Activated CD4-positive, alpha-beta T cell treated with anti-CD3 and anti-CD28 coated beads, Interleukin-2, amount 10 ng/mL, durations not matched to agents 24 days and 14 days (primary cell): Measurements from ENCODE around the gene IGSF9. TPM values are rescaled to one million over a fixed set of nuclear protein-coding genes. Genes with fewer than 3 reads are reported as not detected.
A peak's percentile ranks its signal among the peaks of the same experiment; 100 is the strongest.

Experiments used
- DNase-seq: peaks from one replicate; pipeline ENCODE4 v3.0.0; 2022
- H3K27ac Mint-ChIP-seq: one replicate; pipeline ENCODE4 v1.8.0; 2022; ENCODE audit warnings: mild to moderate bottlenecking, mixed read lengths
- H3K27me3 Mint-ChIP-seq: one replicate; pipeline ENCODE4 v1.8.0; 2022; ENCODE audit warnings: mixed read lengths
- H3K36me3 Mint-ChIP-seq: one replicate; pipeline ENCODE4 v1.8.0; 2022; ENCODE audit warnings: low read depth, mild to moderate bottlenecking, mixed read lengths
- H3K4me1 Mint-ChIP-seq: one replicate; pipeline ENCODE4 v1.8.0; 2021; ENCODE audit warnings: mixed read lengths
- H3K4me3 Mint-ChIP-seq: one replicate; pipeline ENCODE4 v1.8.0; 2022; ENCODE audit warnings: mild to moderate bottlenecking, moderate library complexity, mixed read lengths
- H3K9me3 Mint-ChIP-seq: one replicate; pipeline ENCODE4 v1.8.0; 2021; ENCODE audit warnings: mixed read lengths
- intact Hi-C: fragments of 100-400 bp; cut with micrococcal nuclease; formaldehyde crosslinking; loops from one replicate; pipeline ENCODE4 v1.15.1; 2023
- total RNA-seq: library from RNA; stranded (reverse); gene quantifications from 2 replicates; pipeline ENCODE4 v1.2.3, GENCODE V29; 2022

IGSF9 gene
- total RNA-seq, 1 donor from 2014 or later = not detected

GRCh38 chr1:159929155-159930051 is 16.0 kb downstream of the IGSF9 start:
- peaks cover 16% of the 10 kb centered on the region for H3K4me1 Mint-ChIP-seq
- peaks cover 5% of the 10 kb centered on the region for H3K27me3 Mint-ChIP-seq
- no peak for DNase-seq
- no peak overlapping the region for H3K4me3 Mint-ChIP-seq
- no peak overlapping the region for H3K27ac Mint-ChIP-seq
- intact Hi-C loops = loop anchor here (10.0 kb wide), 1 partner anchor 695 kb away; no protein-coding TSS in a partner anchor
- H3K36me3 Mint-ChIP-seq = no peaks in the 10 kb centered on the region
- H3K9me3 Mint-ChIP-seq = no peaks in the 10 kb centered on the region

GRCh38 chr1:159928491-159929050 is 16.8 kb downstream of the IGSF9 start:
- peaks cover 1% of the 10 kb centered on the region for H3K27me3 Mint-ChIP-seq
- intact Hi-C loops = loop anchor here (10.0 kb wide), 1 partner anchor 696 kb away; no protein-coding TSS in a partner anchor
- H3K27ac Mint-ChIP-seq = no peak overlapping the region
- H3K36me3 Mint-ChIP-seq = peaks cover 6% of the 10 kb centered on the region
- H3K4me3 Mint-ChIP-seq = no peak overlapping the region
- no peak for DNase-seq
- peaks cover 19% of the 10 kb centered on the region for H3K4me1 Mint-ChIP-seq
- H3K9me3 Mint-ChIP-seq = no peaks in the 10 kb centered on the region

DNA sequence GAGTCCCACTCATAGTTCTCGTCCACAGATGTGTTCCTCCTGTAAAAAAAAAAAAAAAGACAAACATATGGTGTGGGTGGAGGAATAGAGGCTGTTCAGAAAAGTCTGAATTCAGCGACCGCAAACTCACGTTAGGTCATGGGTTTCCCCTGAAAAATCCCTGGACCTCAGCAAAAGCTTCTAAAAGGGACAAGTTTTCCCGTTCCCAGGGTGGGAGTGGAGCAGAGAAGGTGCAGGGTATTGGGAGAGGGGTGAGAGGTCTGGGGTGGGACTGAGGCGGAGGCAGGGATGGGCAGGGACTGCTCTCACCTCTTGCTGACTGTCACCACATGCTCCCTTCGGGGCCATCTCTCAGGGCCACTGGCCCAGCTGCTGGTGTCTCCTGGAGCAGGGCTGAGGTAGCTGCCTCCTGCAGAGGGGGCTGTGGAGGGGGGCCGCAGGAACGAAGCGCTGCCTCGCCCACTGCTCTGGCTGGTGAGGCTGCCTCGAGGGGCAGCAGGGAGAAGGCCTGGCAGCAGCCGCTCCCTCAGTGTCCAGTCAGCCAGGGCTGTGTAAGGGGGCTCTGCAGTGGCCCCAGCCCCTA is 17.5 kb downstream of the IGSF9 start:
- peaks cover 24% of the 10 kb centered on the region for H3K4me1 Mint-ChIP-seq
- H3K9me3 Mint-ChIP-seq = no peaks in the 10 kb centered on the region
- H3K36me3 Mint-ChIP-seq = peaks cover 9% of the 10 kb centered on the region
- H3K4me3 Mint-ChIP-seq = no peak overlapping the region
- H3K27ac Mint-ChIP-seq = no peak overlapping the region
- no peak for DNase-seq
- no peaks in the 10 kb centered on the region for H3K27me3 Mint-ChIP-seq
- intact Hi-C loops = loop anchor here (10.0 kb wide), 1 partner anchor 697 kb away; no protein-coding TSS in a partner anchor

DNA sequence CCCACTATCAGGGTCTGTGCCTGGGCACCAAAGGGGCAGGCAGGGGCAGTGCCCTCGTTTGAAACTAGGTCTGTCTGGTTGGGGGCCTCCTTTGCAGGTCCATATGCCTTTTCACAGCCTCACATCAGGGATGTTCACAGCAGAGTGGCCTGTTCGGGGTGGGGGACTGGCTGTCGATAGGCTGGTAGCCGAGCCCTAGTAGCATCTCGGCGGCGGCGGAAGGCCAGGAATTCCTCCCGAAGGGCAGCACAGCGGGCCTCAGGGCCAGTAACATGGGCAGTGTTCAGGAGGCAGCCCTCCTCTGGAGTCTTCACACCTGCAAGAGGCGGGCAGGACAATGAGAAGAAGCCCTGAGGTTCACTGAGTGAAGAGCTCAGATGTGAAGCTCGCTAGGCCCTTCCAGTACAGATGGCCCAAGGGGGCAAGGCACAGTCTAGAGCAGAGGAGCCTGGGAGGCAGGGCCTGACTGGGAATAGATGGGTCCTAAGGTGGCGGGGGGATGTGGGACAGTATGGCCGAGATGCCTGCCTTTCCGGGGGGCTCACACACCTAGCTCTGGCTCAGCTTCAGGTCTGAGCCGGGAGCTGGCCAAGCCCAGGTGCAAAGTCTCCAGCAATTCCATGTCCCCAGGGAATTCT is 18.1 kb downstream of the IGSF9 start:
- H3K27ac Mint-ChIP-seq = peak overlapping the region; percentile 58
- H3K4me1 Mint-ChIP-seq = peaks cover 25% of the 10 kb centered on the region
- no peaks in the 10 kb centered on the region for H3K27me3 Mint-ChIP-seq
- H3K9me3 Mint-ChIP-seq = no peaks in the 10 kb centered on the region
- H3K4me3 Mint-ChIP-seq = no peak overlapping the region
- DNase-seq = no peak
- intact Hi-C loops = loop anchor here (10.0 kb wide), 1 partner anchor 697 kb away; no protein-coding TSS in a partner anchor
- H3K36me3 Mint-ChIP-seq = peaks cover 12% of the 10 kb centered on the region

- Mint-ChIP-seq H3K4me1 (peaks cover 41% of the 10 kb centered on the region), H3K27ac (peak overlapping the region; percentile 98), H3K27me3 (no peaks in the 10 kb centered on the region), H3K9me3 (no peaks in the 10 kb centered on the region), H3K4me3 (peak overlapping the region; percentile 92), H3K36me3 (peaks cover 24% of the 10 kb centered on the region)
- no peak for DNase-seq
- intact Hi-C loops = loop anchor here (1.0 to 10.0 kb wide), 3 partner anchors 106 to 699 kb away; partner anchors contain the start of gene PIGM
Measured at GRCh38 chr1:159925719-159926078, 19.7 kb downstream of the IGSF9 start.

DNA sequence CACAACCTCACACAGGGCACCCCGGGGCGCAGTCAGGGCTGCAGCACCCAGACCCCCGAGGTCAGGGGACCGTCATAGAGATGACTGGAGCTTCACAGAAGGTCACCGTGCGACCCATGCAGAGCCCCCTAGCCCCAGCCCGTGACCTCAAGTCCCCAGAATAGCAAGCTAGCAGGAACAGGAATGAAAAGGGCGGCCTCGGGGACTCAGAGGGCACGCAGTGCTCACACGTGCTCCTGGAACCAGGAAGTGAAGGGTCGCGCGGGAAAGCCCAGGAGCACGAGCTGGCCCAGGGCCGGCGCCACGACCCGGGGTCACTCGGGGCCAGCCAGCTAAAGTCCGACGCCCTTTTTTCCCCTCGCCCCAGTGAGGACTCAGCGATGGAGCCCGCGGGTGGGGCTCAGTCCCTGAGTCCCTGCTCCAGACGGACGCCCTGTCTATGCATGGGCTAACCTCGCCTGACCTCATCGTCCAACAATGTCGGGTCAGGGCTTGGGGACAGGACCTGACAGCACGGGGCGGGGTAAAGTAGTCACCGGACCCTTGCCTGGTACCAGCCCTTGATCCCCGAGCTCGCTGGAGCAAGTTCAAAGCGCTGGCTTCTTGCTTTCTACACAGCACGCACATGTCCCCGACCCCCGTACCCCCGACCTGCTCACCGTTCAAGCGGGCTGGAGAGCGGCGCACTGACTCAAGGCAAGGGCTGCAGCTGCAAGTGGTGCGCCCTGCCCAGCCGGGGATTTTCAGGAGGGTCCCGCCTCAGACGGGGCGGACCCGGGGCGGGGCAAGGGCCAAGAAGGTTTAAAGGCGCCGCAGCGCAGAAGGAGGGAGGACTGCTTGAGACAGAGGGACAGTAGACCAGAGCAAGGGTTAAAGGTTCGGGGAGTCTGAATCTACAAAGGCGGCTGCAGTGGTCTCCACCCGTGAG is 20.4 kb downstream of the IGSF9 start, which contains the start of gene TAGLN2:
Gene TAGLN2 (minus strand): TSS at position 717 of the 928 bp plus-strand sequence. CDS start 4,998 bp downstream, outside the sequence.
- H3K27ac Mint-ChIP-seq = peak within 1 kb of the TSS; percentile 98
- H3K4me1 Mint-ChIP-seq = peaks cover 45% of the 10 kb centered on the region
- DNase-seq = peak; percentile 98
- H3K27me3 Mint-ChIP-seq = no peaks in the 10 kb centered on the region
- intact Hi-C loops = loop anchor here (1.0 to 10.0 kb wide), 5 partner anchors 106 to 848 kb away; partner anchors contain the start of genes AIM2, DCAF8 and PIGM
- H3K36me3 Mint-ChIP-seq = peaks cover 30% of the 10 kb centered on the region
- peak within 1 kb of the TSS; percentile 92 for H3K4me3 Mint-ChIP-seq
- no peaks in the 10 kb centered on the region for H3K9me3 Mint-ChIP-seq

GRCh38 chr1:159924025-159924790 is 21.2 kb downstream of the IGSF9 start:
- intact Hi-C loops = loop anchor here (5.0 to 10.0 kb wide), 3 partner anchors 338 to 847 kb away; partner anchors contain the start of genes AIM2 and DCAF8
- peaks cover 49% of the 10 kb centered on the region for H3K4me1 Mint-ChIP-seq
- H3K27me3 Mint-ChIP-seq = no peaks in the 10 kb centered on the region
- H3K4me3 Mint-ChIP-seq = peak overlapping the region; percentile 92
- peak; percentile 90 for DNase-seq
- peak overlapping the region; percentile 98 for H3K27ac Mint-ChIP-seq
- no peaks in the 10 kb centered on the region for H3K9me3 Mint-ChIP-seq
- H3K36me3 Mint-ChIP-seq = peaks cover 38% of the 10 kb centered on the region

DNA sequence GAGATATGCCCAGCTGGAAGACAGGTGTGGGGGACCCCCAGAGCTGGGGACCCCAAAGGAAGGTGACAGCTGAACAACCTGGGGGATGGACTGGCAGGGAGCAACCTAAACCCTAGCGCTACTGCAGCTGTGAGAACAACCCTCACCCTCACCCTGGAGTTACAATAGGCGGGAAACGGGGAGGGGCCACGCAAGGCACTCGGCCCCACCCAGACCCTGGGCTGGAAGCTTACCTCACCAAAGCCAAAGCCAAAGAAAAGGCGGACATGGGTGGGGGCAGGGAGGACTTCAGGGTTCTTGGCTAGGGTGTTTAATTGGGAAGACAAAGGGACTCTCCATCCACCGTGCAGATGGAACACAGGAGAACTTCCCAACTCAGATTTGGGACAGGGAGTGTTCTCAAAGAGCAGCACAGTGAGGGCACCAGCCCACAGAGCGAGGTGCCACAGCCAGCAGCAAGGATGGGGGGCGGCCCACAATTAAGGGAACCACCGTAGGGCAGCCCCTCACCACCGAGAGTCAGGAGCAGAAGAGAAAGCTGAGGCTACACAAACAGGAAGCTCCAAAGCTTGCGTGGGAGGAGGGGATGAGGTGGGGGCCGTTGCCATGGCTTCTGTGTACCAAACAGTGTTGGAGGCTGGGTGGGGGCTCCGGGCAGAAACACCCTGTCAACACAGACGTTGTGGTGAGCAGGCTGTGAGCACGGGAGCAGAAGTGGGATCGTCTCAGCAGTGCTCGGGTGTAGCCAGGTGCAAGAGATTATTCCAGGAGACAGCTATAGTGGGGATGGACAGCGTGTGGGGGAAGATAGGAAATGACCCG is 22.0 kb downstream of the IGSF9 start:
- H3K27me3 Mint-ChIP-seq = no peaks in the 10 kb centered on the region
- H3K4me1 Mint-ChIP-seq = peaks cover 53% of the 10 kb centered on the region
- H3K4me3 Mint-ChIP-seq = peak overlapping the region; percentile 92
- DNase-seq = peak; percentile 98
- intact Hi-C loops = loop anchor here (1.0 to 10.0 kb wide), 5 partner anchors 143 to 909 kb away; partner anchors contain the start of genes AIM2, DCAF8 and DUSP23
- H3K36me3 Mint-ChIP-seq = peaks cover 44% of the 10 kb centered on the region
- no peaks in the 10 kb centered on the region for H3K9me3 Mint-ChIP-seq
- H3K27ac Mint-ChIP-seq = peak overlapping the region; percentile 98

GRCh38 chr1:159922511-159923202 is 22.8 kb downstream of the IGSF9 start:
- Mint-ChIP-seq H3K27me3 (no peaks in the 10 kb centered on the region), H3K4me1 (peaks cover 61% of the 10 kb centered on the region), H3K27ac (peak overlapping the region; percentile 98), H3K4me3 (peak overlapping the region; percentile 92), H3K9me3 (no peaks in the 10 kb centered on the region), H3K36me3 (peaks cover 52% of the 10 kb centered on the region)
- DNase-seq = no peak
- intact Hi-C loops = loop anchor here (1.0 to 10.0 kb wide), 5 partner anchors 142 to 908 kb away; partner anchors contain the start of genes AIM2, DCAF8 and DUSP23

DNA sequence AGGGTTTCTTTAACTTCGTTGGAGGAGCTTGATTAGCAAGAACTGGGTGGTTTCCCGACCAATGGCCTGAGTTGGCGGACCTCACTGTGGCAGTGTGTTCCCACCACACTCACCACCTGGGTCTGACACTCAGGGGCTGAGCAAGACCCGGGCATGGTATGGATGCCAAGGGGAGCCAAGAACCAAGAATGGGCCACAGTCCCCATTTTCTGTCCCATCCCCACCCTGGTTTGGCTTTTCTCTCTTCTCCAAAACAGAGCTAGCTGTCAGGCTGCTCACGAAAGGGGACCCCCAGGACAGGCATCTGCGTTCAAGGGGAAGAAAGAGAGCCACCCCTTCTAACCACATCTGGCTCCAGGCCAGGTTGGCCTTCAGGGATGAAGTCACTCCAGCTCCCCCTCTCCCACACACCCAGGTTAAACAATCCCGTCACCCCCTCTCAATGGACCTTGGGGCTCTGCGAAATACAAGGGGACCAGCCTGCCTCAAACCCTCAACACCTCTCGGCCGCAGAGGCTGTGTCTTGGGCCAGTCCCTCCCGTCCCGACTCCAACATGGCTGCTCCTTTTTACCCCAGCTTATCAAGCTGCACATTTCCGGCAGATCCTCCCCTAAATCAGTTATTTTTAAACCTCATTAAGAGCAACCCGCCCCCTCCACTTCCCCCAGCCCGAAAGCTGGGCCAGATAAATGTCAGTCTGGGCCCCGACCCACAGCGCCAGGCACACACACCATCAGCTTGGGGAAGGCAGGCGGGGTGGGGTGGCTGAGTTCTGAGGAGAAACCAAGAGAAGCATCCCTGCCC is 23.5 kb downstream of the IGSF9 start:
- Mint-ChIP-seq H3K9me3 (no peaks in the 10 kb centered on the region), H3K4me1 (peaks cover 64% of the 10 kb centered on the region), H3K36me3 (peaks cover 57% of the 10 kb centered on the region), H3K27ac (peak overlapping the region; percentile 98), H3K4me3 (peak overlapping the region; percentile 92), H3K27me3 (no peaks in the 10 kb centered on the region)
- intact Hi-C loops = loop anchor here (2.0 to 10.0 kb wide), 4 partner anchors 340 to 907 kb away; partner anchors contain the start of genes AIM2 and DCAF8
- DNase-seq = peak; percentile 80
